Spleen (tissue), 11 donors: ENCODE measurements around the gene CD4. TPM values are rescaled to one million over a fixed set of nuclear protein-coding genes. Genes with fewer than 3 reads are reported as not detected.

Experiments used
- DNase-seq: peaks from one replicate; pipeline ENCODE4 v3.0.0-alpha.2; 2020
- H3K27ac ChIP-seq, 8 donors: fragments of 200-600 bp; sonication (generic) in 7 of 8; 1 replicate in 4 of 8; 2 replicates in 4 of 8; pipeline versions ENCODE4 v1.5.0 to v1.8.0; 2016 to 2021; ENCODE audit warnings: inconsistent platforms in 4 of 8, mild to moderate bottlenecking in 4 of 8, moderate library complexity in 1 of 8
- H3K27me3 ChIP-seq, 7 donors: fragments of 200-600 bp; sonication (generic) in 6 of 7; replicated peaks in 1 of 7; 1 replicate in 4 of 7; 2 replicates in 3 of 7; pipeline versions ENCODE4 v1.5.0 to v1.8.0; 2016 to 2021; ENCODE audit warnings: inconsistent platforms in 3 of 7, mild to moderate bottlenecking in 1 of 7
- H3K36me3 ChIP-seq, 6 donors: fragments of 200-600 bp; sonication (generic) in 5 of 6; 1 replicate in 4 of 6; 2 replicates in 2 of 6; pipeline versions ENCODE4 v1.5.0 to v1.8.0; 2016 to 2021; ENCODE audit warnings: inconsistent platforms in 2 of 6
- H3K4me1 ChIP-seq, 6 donors: fragments of 200-600 bp; sonication (generic) in 5 of 6; 1 replicate in 3 of 6; 2 replicates in 3 of 6; pipeline versions ENCODE4 v1.5.0 to v1.8.0; 2016 to 2021; ENCODE audit warnings: inconsistent platforms in 3 of 6
- H3K4me3 ChIP-seq, 8 donors: fragments of 200-600 bp; sonication (generic) in 7 of 8; 1 replicate in 4 of 8; 2 replicates in 4 of 8; pipeline versions ENCODE4 v1.5.0 to v1.8.0; 2016 to 2021; ENCODE audit warnings: inconsistent platforms in 4 of 8, mild to moderate bottlenecking in 4 of 8, moderate library complexity in 2 of 8
- H3K9me3 ChIP-seq, 8 donors: fragments of 200-600 bp; sonication (generic) in 7 of 8; 1 replicate in 4 of 8; 2 replicates in 4 of 8; pipeline versions ENCODE4 v1.5.0 to v1.8.0; 2016 to 2021; ENCODE audit warnings: inconsistent platforms in 4 of 8
- CTCF ChIP-seq, 11 experiments: fragments of 200-600 bp in 7 of 11; fragments of 450-650 bp in 4 of 11; sonication (generic) in 4 of 11; IDR thresholded peaks in 8 of 11; conservative IDR thresholded peaks in 3 of 11; 1 replicate in 7 of 11; 2 replicates in 4 of 11; pipeline versions ENCODE4 v1.4.0 to v1.8.0; 2016 to 2021; ENCODE audit warnings: antibody characterized with exemption in 11 of 11, inconsistent platforms in 4 of 11, mild to moderate bottlenecking in 1 of 11
- POLR2A ChIP-seq, 3 donors: fragments of 450-650 bp; IDR thresholded peaks; one replicate each; pipeline ENCODE4 v1.5.1; 2017; ENCODE audit warnings: antibody characterized with exemption in 3 of 3, mild to moderate bottlenecking in 1 of 3
- POLR2AphosphoS5 ChIP-seq, 3 donors: sonication (generic); formaldehyde crosslinking; IDR thresholded peaks; one replicate each; pipeline ENCODE4 v1.5.1; 2017; ENCODE audit warnings: antibody characterized with exemption in 3 of 3
- WGBS, 5 donors: extraction: QIAGEN DNeasy Blood & Tissue Kit in 3 of 5; methylation state at CpG; one replicate each; pipeline versions ENCODE4 v1.1.5 to v1.1.7; 2013 to 2018; 5-methylcytosine and 5-hydroxymethylcytosine counted together
- intact Hi-C: fragments of 100-400 bp; cut with DNase I; formaldehyde crosslinking; loops from one replicate; pipeline ENCODE4 v1.15.0; 2023; ENCODE audit warnings: low total_unique reads
- polyA plus RNA-seq, 3 donors: library from polyadenylated mRNA; stranded (reverse); fragments of 200-250 nt; gene quantifications; one replicate each; pipeline ENCODE4 v1.2.1, GENCODE V29; 2013
- total RNA-seq, 7 donors: library from RNA; depleted of rRNA in 3 of 7; stranded (reverse); fragments of >200 nt in 3 of 7; fragmentation: NEBNext Ultra II Directional in 4 of 7; extraction: Animal tissue kit (Norgen Biotek cat#: 25700) in 4 of 7; gene quantifications; one replicate each; pipeline versions ENCODE4 v1.1.0 to v1.2.1, GENCODE V29; 2016 to 2021
- donor health status: healthy with polysubstance abuse.
- donor health status: DM: no; HTN: no; CAD: no; lungs with moderate emphysema.
- donor health status: DM: no; HTN: no; CAD: no.
- donor health status: Bipolar disorder and iron deficiency.
- donor health status: healthy.
- donor health status: DM: no; HTN: no; CAD: no.
- donor health status: DM: yes; HTN: yes; CAD: no.

Gene CD4
- total and polyA plus RNA-seq, 10 donors, result 21.8 to 207 (median 151) TPM

GRCh38 chr12:6765634-6766581 lies 23.4 kb upstream of the CD4 start, which contains the start of gene PTMS:
PTMS (plus strand) TSS chr12:6766363; CDS start chr12:6766706, 343 bp downstream.
- intact Hi-C loops, result no loop called here
- peaks cover 0 to 14% (median 0%) of the 10 kb centered on the region in 6 donors for H3K36me3 ChIP-seq
- WGBS, 5 donors, result 2 to 5% (median 3%) methylated on average over 33 to 63 of the region's 63 CpGs
- DNase-seq, result peak; percentile 84
- H3K9me3 ChIP-seq, result no peaks in the 10 kb centered on the region
- TF ChIP-seq CTCF (IDR thresholded peaks at IDR 0.05 in 8 of 11, conservative IDR thresholded peaks at IDR 0.05 in 3 of 11) (no peak), POLR2A (IDR thresholded peaks at IDR 0.05) (peak in 1 of 3 donors; percentile 41), POLR2AphosphoS5 (IDR thresholded peaks at IDR 0.05) (peak; percentile 73 to 81 (median 79))
- peak within 1 kb of the TSS; percentile 46 to 80 (median 57) for H3K4me3 ChIP-seq
- H3K27ac ChIP-seq, result peak within 1 kb of the TSS; percentile 35 to 91 (median 82)
- H3K27me3 ChIP-seq, result peaks cover 0 to 62% (median 11%) of the 10 kb centered on the region in 7 donors
- H3K4me1 ChIP-seq, result peaks cover 9 to 69% (median 53%) of the 10 kb centered on the region in 6 donors

DNA sequence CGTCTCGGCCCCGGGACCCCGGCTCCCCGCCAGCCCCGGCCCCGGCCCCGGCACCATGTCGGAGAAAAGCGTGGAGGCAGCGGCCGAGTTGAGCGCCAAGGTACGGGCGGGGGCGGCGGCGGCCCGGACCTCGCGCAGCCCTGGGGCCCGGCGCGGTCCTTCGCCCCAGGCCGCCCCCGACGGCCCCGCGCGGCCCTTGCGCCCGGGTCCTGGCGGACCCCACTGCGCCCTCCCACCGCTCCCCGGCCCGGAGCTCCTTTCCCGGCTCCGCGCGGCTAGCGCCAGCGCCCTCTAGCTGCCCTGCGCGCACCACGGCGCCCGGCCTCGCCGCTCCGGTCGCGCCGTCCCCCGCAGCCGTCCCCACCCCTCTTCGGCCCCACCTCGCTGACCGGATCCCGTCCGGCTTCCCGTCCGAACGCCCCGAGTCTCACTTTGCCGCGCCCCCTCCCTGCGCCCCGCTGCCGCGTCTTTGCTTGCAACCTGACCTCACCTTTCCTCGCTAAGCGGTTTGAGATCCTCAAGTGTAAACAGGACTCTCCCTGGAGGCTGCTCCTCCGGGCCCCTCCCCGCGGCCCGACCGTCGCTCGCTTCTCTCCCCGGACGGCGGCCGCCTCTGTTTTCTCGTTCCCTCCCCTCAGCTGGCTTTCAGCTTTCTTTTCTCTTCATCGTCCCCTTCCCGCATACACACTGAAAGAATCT lies 22.5 kb upstream of the CD4 start:
- H3K9me3 ChIP-seq, result no peaks in the 10 kb centered on the region
- peaks cover 0 to 70% (median 11%) of the 10 kb centered on the region in 7 donors for H3K27me3 ChIP-seq
- intact Hi-C loops, result no loop called here
- H3K36me3 ChIP-seq, result peaks cover 0 to 21% (median 0%) of the 10 kb centered on the region in 6 donors
- 0 to 1% (median 1%) methylated on average over 43 to 88 of the region's 88 CpGs for WGBS, 5 donors
- H3K27ac ChIP-seq, result peak overlapping the region; percentile 35 to 91 (median 82)
- peak overlapping the region; percentile 46 to 80 (median 57) for H3K4me3 ChIP-seq
- peak; percentile 94 for DNase-seq
- TF ChIP-seq POLR2AphosphoS5 (IDR thresholded peaks at IDR 0.05), result peak; percentile 7 to 67 (median 63)
- TF ChIP-seq CTCF (IDR thresholded peaks at IDR 0.05 in 8 of 11, conservative IDR thresholded peaks at IDR 0.05 in 3 of 11), result peak in 10 of 11 experiments; percentile 45 to 88 (median 81)
- no peak for TF ChIP-seq POLR2A (IDR thresholded peaks at IDR 0.05)
- H3K4me1 ChIP-seq, result peaks cover 9 to 78% (median 60%) of the 10 kb centered on the region in 6 donors

DNA sequence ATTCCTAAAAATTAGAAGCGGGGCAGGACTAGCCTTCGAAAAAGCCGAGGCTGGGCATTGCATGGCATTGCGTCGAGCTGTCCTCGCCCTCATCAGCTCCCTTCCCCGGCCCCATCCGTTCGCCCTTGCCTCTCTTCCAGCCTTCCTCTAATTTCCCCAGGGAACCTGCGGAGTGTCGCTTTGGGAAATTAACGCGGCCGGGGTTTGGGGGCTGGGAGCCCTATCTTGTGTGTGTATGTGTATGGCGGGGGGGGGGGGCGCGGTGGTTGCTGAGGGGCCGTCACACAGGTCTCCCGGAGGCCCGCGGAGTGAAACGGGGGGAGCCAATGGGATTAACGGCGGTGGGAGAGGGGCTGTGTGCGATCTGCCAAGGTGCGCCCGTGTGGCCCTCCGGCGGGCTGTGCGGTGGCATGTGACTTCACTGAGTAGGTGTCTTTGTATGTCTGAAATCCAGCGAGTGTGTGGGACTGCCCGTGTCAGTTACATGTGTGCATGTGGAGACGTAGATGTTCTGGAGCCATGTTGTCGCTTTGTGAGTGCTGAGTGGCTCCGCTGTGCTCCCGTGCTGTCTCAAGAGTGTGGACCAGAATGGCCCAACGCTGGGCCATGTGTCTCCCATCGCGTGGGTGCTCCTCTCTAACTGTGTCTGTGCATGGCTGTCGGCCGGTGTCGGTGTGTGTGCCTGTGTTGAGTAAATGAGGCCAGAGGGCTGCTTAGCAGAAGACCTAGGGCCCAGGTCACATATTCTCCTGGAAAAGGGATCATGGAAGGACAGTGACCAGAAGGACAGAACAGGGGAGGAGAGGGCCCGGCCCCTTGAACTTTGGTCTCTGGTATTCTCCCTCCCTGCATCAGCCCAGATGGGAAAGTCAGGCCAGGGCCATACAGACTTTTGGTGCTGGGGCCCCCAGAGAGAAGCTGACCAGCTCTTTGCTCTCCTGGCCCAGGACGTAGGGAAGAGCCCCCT lies 21.7 kb upstream of the CD4 start:
- H3K27ac ChIP-seq, result peak overlapping the region; percentile 5 to 91 (median 82)
- peaks cover 9 to 86% (median 68%) of the 10 kb centered on the region in 6 donors for H3K4me1 ChIP-seq
- H3K4me3 ChIP-seq, result peak overlapping the region; percentile 46 to 80 (median 57)
- H3K9me3 ChIP-seq, result no peaks in the 10 kb centered on the region
- H3K27me3 ChIP-seq, result peaks cover 0 to 76% (median 12%) of the 10 kb centered on the region in 7 donors
- 29 to 33% (median 32%) methylated on average over 35 to 44 of the region's 44 CpGs for WGBS, 5 donors
- peaks cover 0 to 21% (median 0%) of the 10 kb centered on the region in 6 donors for H3K36me3 ChIP-seq
- no peak for DNase-seq
- intact Hi-C loops, result no loop called here
- TF ChIP-seq POLR2AphosphoS5 (IDR thresholded peaks at IDR 0.05) (no peak), CTCF (IDR thresholded peaks at IDR 0.05 in 8 of 11, conservative IDR thresholded peaks at IDR 0.05 in 3 of 11) (no peak), POLR2A (IDR thresholded peaks at IDR 0.05) (no peak)
